ENCODE measurements around the gene APOBEC4. TPM values are rescaled to one million over a fixed set of nuclear protein-coding genes. Genes with fewer than 3 reads are reported as not detected.
A peak's percentile ranks its signal among the peaks of the same experiment; 100 is the strongest.

APOBEC4 gene
- total and polyA plus RNA-seq, 2 of the 13 experiments (the other 11 are each of a cell fraction or from before 2014, with no cell fraction given), result not detected

- TF ChIP-seq, protein P1, sequence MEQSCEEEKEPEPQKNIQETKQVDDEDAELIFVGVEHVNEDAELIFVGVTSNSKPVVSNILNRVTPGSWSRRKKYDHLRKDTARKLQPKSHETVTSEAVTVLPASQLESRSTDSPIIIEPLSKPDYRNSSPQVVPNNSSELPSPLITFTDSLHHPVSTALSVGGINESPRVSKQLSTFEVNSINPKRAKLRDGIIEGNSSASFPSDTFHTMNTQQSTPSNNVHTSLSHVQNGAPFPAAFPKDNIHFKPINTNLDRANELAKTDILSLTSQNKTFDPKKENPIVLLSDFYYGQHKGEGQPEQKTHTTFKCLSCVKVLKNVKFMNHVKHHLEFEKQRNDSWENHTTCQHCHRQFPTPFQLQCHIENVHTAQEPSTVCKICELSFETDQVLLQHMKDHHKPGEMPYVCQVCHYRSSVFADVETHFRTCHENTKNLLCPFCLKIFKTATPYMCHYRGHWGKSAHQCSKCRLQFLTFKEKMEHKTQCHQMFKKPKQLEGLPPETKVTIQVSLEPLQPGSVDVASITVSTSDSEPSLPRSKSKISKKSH (CRISPR knock-in tag; IDR thresholded peaks at IDR 0.05; ENCODE audit: borderline replicate concordance), result peak; percentile 20; the same call in 1 of the 2 replicates
- TF ChIP-seq ELF4 (CRISPR knock-in tag; IDR thresholded peaks at IDR 0.05; ENCODE audit: borderline replicate concordance) (peak; percentile 67; the same call in 1 of the 2 replicates), PRDM15 (CRISPR knock-in tag; IDR thresholded peaks at IDR 0.05) (peak; percentile 46; the same call in 1 of the 2 replicates), ZNF549 (CRISPR knock-in tag; IDR thresholded peaks at IDR 0.05) (no peak), ZEB1 (IDR thresholded peaks at IDR 0.05; ENCODE audit: insufficient replicate concordance, low read depth) (no peak), ESRRA (CRISPR knock-in tag; IDR thresholded peaks at IDR 0.05; ENCODE audit: low read depth) (peak; percentile 60; the same call in 1 of the 2 replicates), SUZ12 (IDR thresholded peaks at IDR 0.05; ENCODE audit: low read depth, low read length) (no peak), ZBTB7B (CRISPR knock-in tag; IDR thresholded peaks at IDR 0.05) (peak; percentile 72; the same call in 1 of the 2 replicates), ZNF512B (CRISPR knock-in tag; IDR thresholded peaks at IDR 0.05; ENCODE audit: borderline replicate concordance) (no peak), ZNF607 (CRISPR knock-in tag; IDR thresholded peaks at IDR 0.05; ENCODE audit: borderline replicate concordance) (no peak; the same call in 1 of the 2 replicates), RFX3 (CRISPR knock-in tag; IDR thresholded peaks at IDR 0.05) (peak; percentile 76), MTF1 (CRISPR knock-in tag; IDR thresholded peaks at IDR 0.05) (no peak), MAFG (CRISPR knock-in tag; IDR thresholded peaks at IDR 0.05) (no peak), KDM5A (IDR thresholded peaks at IDR 0.05; ENCODE audit: borderline replicate concordance, low read length) (peak; percentile 86)
- TF ChIP-seq, protein P2, sequence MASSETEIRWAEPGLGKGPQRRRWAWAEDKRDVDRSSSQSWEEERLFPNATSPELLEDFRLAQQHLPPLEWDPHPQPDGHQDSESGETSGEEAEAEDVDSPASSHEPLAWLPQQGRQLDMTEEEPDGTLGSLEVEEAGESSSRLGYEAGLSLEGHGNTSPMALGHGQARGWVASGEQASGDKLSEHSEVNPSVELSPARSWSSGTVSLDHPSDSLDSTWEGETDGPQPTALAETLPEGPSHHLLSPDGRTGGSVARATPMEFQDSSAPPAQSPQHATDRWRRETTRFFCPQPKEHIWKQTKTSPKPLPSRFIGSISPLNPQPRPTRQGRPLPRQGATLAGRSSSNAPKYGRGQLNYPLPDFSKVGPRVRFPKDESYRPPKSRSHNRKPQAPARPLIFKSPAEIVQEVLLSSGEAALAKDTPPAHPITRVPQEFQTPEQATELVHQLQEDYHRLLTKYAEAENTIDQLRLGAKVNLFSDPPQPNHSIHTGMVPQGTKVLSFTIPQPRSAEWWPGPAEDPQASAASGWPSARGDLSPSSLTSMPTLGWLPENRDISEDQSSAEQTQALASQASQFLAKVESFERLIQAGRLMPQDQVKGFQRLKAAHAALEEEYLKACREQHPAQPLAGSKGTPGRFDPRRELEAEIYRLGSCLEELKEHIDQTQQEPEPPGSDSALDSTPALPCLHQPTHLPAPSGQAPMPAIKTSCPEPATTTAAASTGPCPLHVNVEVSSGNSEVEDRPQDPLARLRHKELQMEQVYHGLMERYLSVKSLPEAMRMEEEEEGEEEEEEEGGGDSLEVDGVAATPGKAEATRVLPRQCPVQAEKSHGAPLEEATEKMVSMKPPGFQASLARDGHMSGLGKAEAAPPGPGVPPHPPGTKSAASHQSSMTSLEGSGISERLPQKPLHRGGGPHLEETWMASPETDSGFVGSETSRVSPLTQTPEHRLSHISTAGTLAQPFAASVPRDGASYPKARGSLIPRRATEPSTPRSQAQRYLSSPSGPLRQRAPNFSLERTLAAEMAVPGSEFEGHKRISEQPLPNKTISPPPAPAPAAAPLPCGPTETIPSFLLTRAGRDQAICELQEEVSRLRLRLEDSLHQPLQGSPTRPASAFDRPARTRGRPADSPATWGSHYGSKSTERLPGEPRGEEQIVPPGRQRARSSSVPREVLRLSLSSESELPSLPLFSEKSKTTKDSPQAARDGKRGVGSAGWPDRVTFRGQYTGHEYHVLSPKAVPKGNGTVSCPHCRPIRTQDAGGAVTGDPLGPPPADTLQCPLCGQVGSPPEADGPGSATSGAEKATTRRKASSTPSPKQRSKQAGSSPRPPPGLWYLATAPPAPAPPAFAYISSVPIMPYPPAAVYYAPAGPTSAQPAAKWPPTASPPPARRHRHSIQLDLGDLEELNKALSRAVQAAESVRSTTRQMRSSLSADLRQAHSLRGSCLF (CRISPR knock-in tag; IDR thresholded peaks at IDR 0.05; ENCODE audit: borderline replicate concordance), result no peak
Observed at GRCh38 chr1:183635606-183636333, 17.3 kb downstream of the APOBEC4 start, which contains the start of gene ARPC5 (continued).
